C4-2B (cell line): ENCODE results near the gene NOX5.

Experiments used
- CTCF ChIP-seq: fragments of 450-650 bp; conservative IDR thresholded peaks from 2 replicates; pipeline ENCODE4 v1.5.1; 2017; ENCODE audit warnings: mild to moderate bottlenecking
- ZFX ChIP-seq: fragments of 450-650 bp; IDR thresholded peaks from 2 replicates; pipeline ENCODE4 v1.6.1; 2017

GRCh38 chr15:69034352-69034751, 19.9 kb downstream of the NOX5 start:
- TF ChIP-seq CTCF (no peak), ZFX (no peak)
